Measurements from ENCODE around the gene CCNQ.

DNA sequence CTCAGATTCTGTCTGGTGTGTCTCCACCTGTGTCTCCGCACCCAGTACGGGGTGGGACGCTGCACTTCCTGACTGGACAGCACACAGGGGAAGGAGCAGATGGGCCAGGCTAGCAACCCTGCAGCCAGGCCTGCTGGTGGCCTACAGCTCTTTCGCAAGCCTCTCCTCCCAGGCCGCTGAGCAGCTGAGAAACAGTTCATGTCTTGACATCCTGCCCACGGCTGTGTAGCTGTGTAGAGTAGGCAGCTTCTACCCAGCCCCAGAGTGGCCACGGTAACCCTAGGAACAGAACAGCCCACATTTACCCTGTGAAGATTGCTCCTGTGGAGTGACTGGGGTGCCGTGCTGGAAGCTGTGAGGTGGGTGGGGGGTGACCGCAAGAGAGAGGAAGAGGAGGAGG is 38.9 kb downstream of the CCNQ start:
- TF ChIP-seq, protein P1, sequence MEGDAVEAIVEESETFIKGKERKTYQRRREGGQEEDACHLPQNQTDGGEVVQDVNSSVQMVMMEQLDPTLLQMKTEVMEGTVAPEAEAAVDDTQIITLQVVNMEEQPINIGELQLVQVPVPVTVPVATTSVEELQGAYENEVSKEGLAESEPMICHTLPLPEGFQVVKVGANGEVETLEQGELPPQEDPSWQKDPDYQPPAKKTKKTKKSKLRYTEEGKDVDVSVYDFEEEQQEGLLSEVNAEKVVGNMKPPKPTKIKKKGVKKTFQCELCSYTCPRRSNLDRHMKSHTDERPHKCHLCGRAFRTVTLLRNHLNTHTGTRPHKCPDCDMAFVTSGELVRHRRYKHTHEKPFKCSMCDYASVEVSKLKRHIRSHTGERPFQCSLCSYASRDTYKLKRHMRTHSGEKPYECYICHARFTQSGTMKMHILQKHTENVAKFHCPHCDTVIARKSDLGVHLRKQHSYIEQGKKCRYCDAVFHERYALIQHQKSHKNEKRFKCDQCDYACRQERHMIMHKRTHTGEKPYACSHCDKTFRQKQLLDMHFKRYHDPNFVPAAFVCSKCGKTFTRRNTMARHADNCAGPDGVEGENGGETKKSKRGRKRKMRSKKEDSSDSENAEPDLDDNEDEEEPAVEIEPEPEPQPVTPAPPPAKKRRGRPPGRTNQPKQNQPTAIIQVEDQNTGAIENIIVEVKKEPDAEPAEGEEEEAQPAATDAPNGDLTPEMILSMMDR (conservative IDR thresholded peaks at IDR 0.05 in 1 of 2, IDR thresholded peaks at IDR 0.05 in 1 of 2; ENCODE audit: extremely low read depth in 1 of 2, insufficient read depth in 1 of 2, low read depth in 1 of 2, low read length in 2 of 2), result no peak
- no peak for TF ChIP-seq EZH2 (IDR thresholded peaks at IDR 0.05; ENCODE audit: borderline replicate concordance, low read length)

Data from mammary epithelial cell (primary cell).